M059J (cell line): Measurements from ENCODE around the gene BRAP. TPM values are rescaled to one million over a fixed set of nuclear protein-coding genes. Genes with fewer than 3 reads are reported as not detected.
"Not testable (repeated sequence)": the region's sequence is repeated elsewhere in the genome, so short reads cannot be mapped to it uniquely, and the experiment has no call there.

Experiments
- DNase-seq: peaks from one replicate; pipeline ENCODE4 v3.0.0-alpha.2; 2012; ENCODE audit warnings: low read depth
- total RNA-seq: library from RNA; depleted of rRNA; stranded (reverse); fragments of >200 nt; shearing (Covaris generic); gene quantifications from 2 replicates; pipeline ENCODE4 v1.2.3, GENCODE V29; 2014; rRNA removed

BRAP gene
- total RNA-seq: 17.7 and 18.6 TPM in 2 replicates

- peak; percentile 91 for DNase-seq
Measured at GRCh38 chr12:111685811-111686573, at the start of gene BRAP, which contains the start of gene ACAD10. BRAP (minus strand) TSS chr12:111685956; CDS start chr12:111685792, 164 bp downstream. ACAD10 (plus strand) TSS chr12:111686053; CDS start chr12:111692710, 6,657 bp downstream.

GRCh38 chr12:111733340-111733915 is 47.7 kb upstream of the BRAP start:
- DNase-seq: no peak

- DNase-seq: no peak
Measured at GRCh38 chr12:111732786-111733185, 47.0 kb upstream of the BRAP start.

GRCh38 chr12:111730420-111730819 is 44.7 kb upstream of the BRAP start:
- no peak for DNase-seq

GRCh38 chr12:111728795-111729194 is 43.0 kb upstream of the BRAP start:
- no peak for DNase-seq

- DNase-seq: not testable (repeated sequence)
Measured at GRCh38 chr12:111723646-111724360, 38.0 kb upstream of the BRAP start.

GRCh38 chr12:111720457-111720856 is 34.7 kb upstream of the BRAP start:
- DNase-seq: no peak

- DNase-seq: not testable (repeated sequence)
Measured at GRCh38 chr12:111719316-111719715, 33.6 kb upstream of the BRAP start.

- DNase-seq: peak; percentile 37
Measured at GRCh38 chr12:111715279-111715678, 29.5 kb upstream of the BRAP start.

GRCh38 chr12:111706145-111706544 is 20.4 kb upstream of the BRAP start:
- DNase-seq: no peak

GRCh38 chr12:111705672-111706071 is 19.9 kb upstream of the BRAP start:
- no peak for DNase-seq

GRCh38 chr12:111699962-111700361 is 14.2 kb upstream of the BRAP start:
- DNase-seq: no peak

GRCh38 chr12:111693818-111694217 is 8.1 kb upstream of the BRAP start:
- no peak for DNase-seq

GRCh38 chr12:111692575-111693210 is 6.9 kb upstream of the BRAP start:
- DNase-seq: peak; percentile 12

GRCh38 chr12:111691262-111691661 is 5.5 kb upstream of the BRAP start:
- no peak for DNase-seq

GRCh38 chr12:111687952-111688351 is 2.2 kb upstream of the BRAP start:
- DNase-seq: no peak

- DNase-seq: peak; percentile 29
Measured at GRCh38 chr12:111687255-111687654, 1.5 kb upstream of the BRAP start.

- no peak for DNase-seq
Measured at GRCh38 chr12:111686574-111687105, 884 bp upstream of the BRAP start.

- DNase-seq: no peak
Measured at GRCh38 chr12:111685322-111685810, 390 bp downstream of the BRAP start.

GRCh38 chr12:111684485-111685198 is 1.1 kb downstream of the BRAP start:
- not testable (repeated sequence) for DNase-seq

GRCh38 chr12:111677186-111677585 is 8.6 kb downstream of the BRAP start:
- no peak for DNase-seq
